Bronchial epithelial cell (primary cell): ENCODE measurements around the gene ATRN. TPM values are rescaled to one million over a fixed set of nuclear protein-coding genes. Genes with fewer than 3 reads are reported as not detected.

ENCODE experiments used
- DNase-seq: peaks from one replicate; pipeline ENCODE4 v3.0.0-alpha.2; 2010; ENCODE audit warnings: low read depth
- FAIRE-seq: peaks from 2 replicates; lab custom pipeline; 2011; peaks lifted over from hg19 to GRCh38; lab: Jason Lieb, UNC
- H3K27me3 ChIP-seq: 2 replicates; pipeline ENCODE4 v1.5.1; 2011; ENCODE audit warnings: low read length; ENCODE audit not compliant: control insufficient read depth, insufficient read depth
- H3K36me3 ChIP-seq: 2 replicates; pipeline ENCODE4 v1.5.1; 2011; ENCODE audit warnings: low read length; ENCODE audit not compliant: control insufficient read depth, insufficient read depth
- H3K4me3 ChIP-seq: 2 replicates; pipeline ENCODE4 v1.5.1; 2011; ENCODE audit warnings: mild to moderate bottlenecking, low read depth, low read length, control low read depth
- CTCF ChIP-seq: IDR thresholded peaks from 2 replicates; pipeline ENCODE4 v1.5.1; 2011; ENCODE audit warnings: mild to moderate bottlenecking, moderate library complexity, low read length, control low read depth, inconsistent platforms; ENCODE audit not compliant: insufficient read depth, severe bottlenecking
- total RNA-seq: library from RNA; depleted of rRNA; stranded (reverse); fragments of >200 nt; gene quantifications from 2 replicates; pipeline ENCODE4 v1.2.1, GENCODE V29; 2014

The ATRN gene
- total RNA-seq, 1 donor from 2014 or later: 50.0 TPM

- TF ChIP-seq CTCF: no peak
- no peak for FAIRE-seq
Observed at GRCh38 chr20:3432844-3433243, 38.0 kb upstream of the ATRN start.

GRCh38 chr20:3433744-3434143, 37.1 kb upstream of the ATRN start:
- TF ChIP-seq CTCF: no peak
- DNase-seq (no peak), FAIRE-seq (no peak)
- no peak overlapping the region for H3K4me3 ChIP-seq
- no peaks in the 10 kb centered on the region for H3K36me3 ChIP-seq
- H3K27me3 ChIP-seq: no peaks in the 10 kb centered on the region

More at GRCh38 chr20:3432844-3433243, 38.0 kb upstream of the ATRN start:
- Histone ChIP-seq H3K27me3 (no peaks in the 10 kb centered on the region), H3K4me3 (no peak overlapping the region), H3K36me3 (no peaks in the 10 kb centered on the region)
- DNase-seq: no peak

GRCh38 chr20:3434232-3434631, 36.6 kb upstream of the ATRN start:
- H3K27me3 ChIP-seq: no peaks in the 10 kb centered on the region
- FAIRE-seq (no peak), DNase-seq (no peak)
- TF ChIP-seq CTCF: no peak
- no peak overlapping the region for H3K4me3 ChIP-seq
- no peaks in the 10 kb centered on the region for H3K36me3 ChIP-seq

GRCh38 chr20:3436864-3437574, 33.8 kb upstream of the ATRN start:
- DNase-seq (no peak), FAIRE-seq (no peak)
- Histone ChIP-seq H3K27me3 (no peaks in the 10 kb centered on the region), H3K36me3 (no peaks in the 10 kb centered on the region), H3K4me3 (no peak overlapping the region)
- no peak for TF ChIP-seq CTCF

- Histone ChIP-seq H3K27me3 (no peaks in the 10 kb centered on the region), H3K4me3 (no peak overlapping the region), H3K36me3 (no peaks in the 10 kb centered on the region)
- FAIRE-seq: no peak
- peak; percentile 95 for DNase-seq
- TF ChIP-seq CTCF: peak; percentile 4
Observed at GRCh38 chr20:3446779-3447178, 24.0 kb upstream of the ATRN start.

- no peaks in the 10 kb centered on the region for H3K27me3 ChIP-seq
- no peaks in the 10 kb centered on the region for H3K36me3 ChIP-seq
- DNase-seq (no peak), FAIRE-seq (no peak)
- H3K4me3 ChIP-seq: no peak overlapping the region
- no peak for TF ChIP-seq CTCF
Observed at GRCh38 chr20:3447321-3447720, 23.5 kb upstream of the ATRN start.
